Effector memory CD8-positive, alpha-beta T cell (primary cell): ENCODE measurements around the gene ODC1.
"Not testable (repeated sequence)": the region's sequence is repeated elsewhere in the genome, so short reads cannot be mapped to it uniquely, and the experiment has no call there.

ENCODE experiments used
- ATAC-seq: fragments of 150-1000 bp; cut with Tn5 transposase; replicated peaks from 2 replicates; pipeline ENCODE4 v1.10.0; 2021; ENCODE audit warnings: mild to moderate bottlenecking, moderate library complexity
- DNase-seq, 3 experiments: peaks; one replicate each; pipeline ENCODE4 v3.0.0; 2021
- H3K27ac Mint-ChIP-seq, 2 donors: one replicate each; pipeline ENCODE4 v1.8.0; 2022; ENCODE audit warnings: mild to moderate bottlenecking in 2 of 2, mixed read lengths in 2 of 2, moderate library complexity in 2 of 2
- H3K27me3 Mint-ChIP-seq, 2 donors: one replicate each; pipeline ENCODE4 v1.8.0; 2022; ENCODE audit warnings: mixed read lengths in 2 of 2
- H3K36me3 Mint-ChIP-seq: one replicate; pipeline ENCODE4 v1.8.0; 2022; ENCODE audit warnings: mild to moderate bottlenecking, moderate library complexity, mixed read lengths; ENCODE audit not compliant: insufficient read depth
- H3K4me1 Mint-ChIP-seq, 2 donors: one replicate each; pipeline ENCODE4 v1.8.0; 2022; ENCODE audit warnings: low read depth in 2 of 2, mixed read lengths in 2 of 2
- H3K4me3 Mint-ChIP-seq, 2 donors: one replicate each; pipeline ENCODE4 v1.8.0; 2022; ENCODE audit warnings: mild to moderate bottlenecking in 2 of 2, mixed read lengths in 2 of 2, moderate library complexity in 2 of 2
- H3K9me3 Mint-ChIP-seq, 2 donors: one replicate each; pipeline ENCODE4 v1.8.0; 2022; ENCODE audit warnings: mixed read lengths in 2 of 2

The ODC1 gene

GRCh38 chr2:10457846-10458598 lies 9.9 kb upstream of the ODC1 start:
- no peak overlapping the region for H3K27ac Mint-ChIP-seq
- no peaks in the 10 kb centered on the region for H3K9me3 Mint-ChIP-seq
- H3K4me3 Mint-ChIP-seq = no peak overlapping the region
- peaks cover 7 to 32% of the 10 kb centered on the region in 2 donors for H3K27me3 Mint-ChIP-seq
- H3K4me1 Mint-ChIP-seq = peaks cover 2 to 4% of the 10 kb centered on the region in 2 donors
- no peak for ATAC-seq
- no peaks in the 10 kb centered on the region for H3K36me3 Mint-ChIP-seq
- DNase-seq = no peak

DNA sequence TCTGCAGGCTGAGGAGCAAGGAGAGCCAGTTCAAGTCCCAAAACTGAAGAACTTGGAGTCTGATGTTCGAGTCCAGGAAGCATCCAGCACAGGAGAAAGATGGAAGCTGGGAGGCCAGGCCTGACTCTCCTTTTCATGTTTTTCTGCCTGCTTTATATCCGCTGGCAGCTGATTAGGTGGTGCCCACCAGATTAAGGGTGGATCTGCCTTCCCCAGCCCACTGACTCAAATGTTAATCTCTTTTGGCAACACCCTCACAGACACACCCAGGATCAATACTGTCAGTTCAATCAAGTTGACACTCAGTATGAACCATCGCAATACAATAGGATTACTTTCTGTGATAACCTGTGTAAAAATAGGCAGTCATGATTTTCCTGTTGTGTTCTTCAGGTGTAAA lies 9.1 kb upstream of the ODC1 start:
- not testable (repeated sequence) for H3K4me1 Mint-ChIP-seq, H3K4me3 Mint-ChIP-seq, DNase-seq, ATAC-seq, H3K27ac Mint-ChIP-seq, H3K9me3 Mint-ChIP-seq, H3K36me3 Mint-ChIP-seq
- H3K27me3 Mint-ChIP-seq = peaks cover 7 to 28% of the 10 kb centered on the region in 2 donors

DNA sequence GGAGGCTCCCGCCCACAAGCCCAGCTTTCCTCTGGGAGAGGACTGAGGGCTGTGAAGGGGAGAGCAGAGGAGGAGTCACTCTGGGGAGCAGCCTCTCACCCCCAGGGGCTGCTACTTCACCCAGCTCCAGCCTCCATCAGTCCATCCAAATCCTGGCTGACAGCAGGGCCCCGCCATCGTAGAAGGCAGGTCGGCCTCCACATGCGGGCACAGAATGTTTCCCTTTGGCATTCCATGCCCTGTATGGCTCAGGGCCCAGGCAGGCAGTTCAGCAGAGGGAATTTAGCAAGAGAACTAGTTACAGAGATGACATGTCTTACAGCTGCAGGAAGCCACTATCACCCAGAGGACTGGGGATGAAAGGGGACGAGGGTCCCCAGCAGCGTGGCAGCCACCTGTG lies 6.4 kb upstream of the ODC1 start:
- H3K9me3 Mint-ChIP-seq = no peaks in the 10 kb centered on the region
- ATAC-seq (no peak), DNase-seq (no peak)
- H3K36me3 Mint-ChIP-seq = peaks cover 6% of the 10 kb centered on the region
- H3K27ac Mint-ChIP-seq = peak overlapping the region in 1 of 2 donors; percentile 46
- peaks cover 7 to 12% of the 10 kb centered on the region in 2 donors for H3K27me3 Mint-ChIP-seq
- peaks cover 4 to 6% of the 10 kb centered on the region in 2 donors for H3K4me1 Mint-ChIP-seq
- no peak overlapping the region for H3K4me3 Mint-ChIP-seq

DNA sequence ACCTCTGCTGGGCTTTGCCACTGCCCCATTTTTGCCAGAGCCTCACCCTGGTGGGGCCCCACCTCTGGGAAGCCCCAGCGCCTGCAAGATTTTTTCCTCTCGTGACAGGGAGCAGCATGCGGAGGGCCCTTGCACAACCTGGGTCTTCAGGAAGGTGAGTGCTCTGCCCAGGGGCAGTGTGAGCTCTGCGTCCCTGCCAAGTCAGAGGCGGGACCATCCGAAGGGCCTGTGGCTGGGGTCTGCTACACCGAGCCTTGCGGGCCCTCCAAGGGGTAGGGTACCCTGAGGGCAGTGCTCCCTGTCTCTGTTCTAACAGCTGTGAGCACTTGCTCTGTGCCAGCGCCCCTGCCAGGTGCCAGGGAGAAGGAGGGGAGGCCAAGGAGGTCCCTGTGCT lies 5.8 kb upstream of the ODC1 start:
- H3K9me3 Mint-ChIP-seq = no peaks in the 10 kb centered on the region
- ATAC-seq = no peak
- no peak for DNase-seq
- H3K4me3 Mint-ChIP-seq = no peak overlapping the region
- peaks cover 6% of the 10 kb centered on the region in 2 donors for H3K4me1 Mint-ChIP-seq
- H3K27ac Mint-ChIP-seq = peak overlapping the region in 1 of 2 donors; percentile 46
- peaks cover 3 to 8% of the 10 kb centered on the region in 2 donors for H3K27me3 Mint-ChIP-seq
- H3K36me3 Mint-ChIP-seq = peaks cover 10% of the 10 kb centered on the region

DNA sequence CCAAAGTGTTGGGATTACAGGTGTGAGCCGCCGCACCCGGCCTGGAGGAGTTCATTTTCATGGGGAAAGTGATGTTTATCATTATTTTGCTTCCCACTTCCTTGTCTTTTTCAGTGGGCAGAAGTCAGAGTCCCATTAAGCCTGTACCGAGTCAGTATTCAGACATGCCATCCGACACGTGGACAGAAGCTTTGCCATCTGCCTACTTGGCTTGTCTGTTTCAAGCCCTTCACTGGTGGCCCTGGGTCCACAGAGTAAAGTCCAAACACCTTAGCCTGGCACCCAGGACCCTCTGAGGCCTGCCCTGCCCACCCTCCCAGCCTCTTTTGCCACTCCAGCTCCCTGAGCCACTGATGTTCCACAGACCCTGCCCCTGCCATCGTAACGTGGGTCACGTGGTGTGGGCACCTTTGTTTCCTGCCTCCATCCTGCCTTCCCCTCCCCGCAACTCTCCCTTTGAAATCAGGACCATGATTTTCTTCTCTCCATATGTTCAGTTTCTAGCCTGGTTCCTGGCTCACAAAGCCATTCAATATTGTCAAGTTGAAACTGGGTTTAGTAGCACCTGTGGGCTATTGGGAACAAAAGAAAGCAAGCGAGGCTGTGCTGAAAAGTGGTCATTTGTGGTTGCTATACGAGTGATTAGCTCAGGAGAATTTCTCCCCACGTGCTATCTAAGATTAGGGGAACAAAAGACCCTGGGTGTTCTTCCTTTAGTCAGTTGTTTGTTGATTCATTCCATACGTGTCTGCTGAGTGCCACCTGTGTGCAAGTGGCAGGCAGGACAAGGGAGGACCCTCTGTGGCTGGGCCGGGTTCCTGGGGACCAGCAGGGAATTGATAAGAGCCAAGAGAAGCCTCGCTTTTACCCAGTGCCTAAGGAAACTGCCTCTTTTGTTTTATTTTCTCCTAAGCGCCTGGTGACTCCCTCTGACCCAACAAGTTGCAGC lies 5.1 kb upstream of the ODC1 start:
- ATAC-seq = no peak
- H3K36me3 Mint-ChIP-seq = peaks cover 17% of the 10 kb centered on the region
- H3K4me3 Mint-ChIP-seq = no peak overlapping the region
- H3K4me1 Mint-ChIP-seq = peaks cover 4 to 5% of the 10 kb centered on the region in 2 donors
- H3K27ac Mint-ChIP-seq = peak overlapping the region in 1 of 2 donors; percentile 46
- DNase-seq = no peak
- H3K27me3 Mint-ChIP-seq = peaks cover 0 to 1% of the 10 kb centered on the region in 2 donors
- no peaks in the 10 kb centered on the region for H3K9me3 Mint-ChIP-seq

DNA sequence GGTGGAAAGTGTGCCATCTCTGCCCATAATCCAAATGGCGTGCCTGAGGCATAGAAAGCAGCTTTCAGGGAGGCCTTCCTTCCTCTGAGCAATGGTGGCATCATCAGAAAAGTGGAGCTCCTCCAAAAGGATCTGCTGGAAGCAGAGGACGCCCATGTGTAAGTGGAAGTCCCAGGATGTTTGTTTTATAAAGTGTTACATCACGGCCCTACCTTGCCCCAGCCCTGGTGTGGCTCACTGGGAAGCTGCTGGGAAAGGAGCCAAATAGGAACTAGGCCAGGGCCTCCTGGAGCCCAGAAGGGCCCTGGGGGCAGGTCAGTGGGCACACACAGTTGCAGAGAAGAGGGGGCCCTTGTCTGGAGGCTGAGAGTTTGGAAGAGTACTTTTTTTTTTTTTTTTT lies 4.2 kb upstream of the ODC1 start:
- Mint-ChIP-seq H3K4me1 (peaks cover 6 to 8% of the 10 kb centered on the region in 2 donors), H3K27ac (no peak overlapping the region), H3K36me3 (peaks cover 24% of the 10 kb centered on the region), H3K4me3 (no peak overlapping the region), H3K27me3 (no peaks in the 10 kb centered on the region), H3K9me3 (no peaks in the 10 kb centered on the region)
- ATAC-seq = no peak
- DNase-seq = no peak

GRCh38 chr2:10451819-10452218 lies 3.7 kb upstream of the ODC1 start:
- Mint-ChIP-seq H3K36me3 (peaks cover 28% of the 10 kb centered on the region), H3K27me3 (no peaks in the 10 kb centered on the region), H3K9me3 (no peaks in the 10 kb centered on the region), H3K4me1 (peaks cover 9 to 10% of the 10 kb centered on the region in 2 donors), H3K27ac (no peak overlapping the region), H3K4me3 (no peak overlapping the region)
- no peak for ATAC-seq
- no peak for DNase-seq

GRCh38 chr2:10449838-10450691 lies 1.9 kb upstream of the ODC1 start:
- peak overlapping the region; percentile 78 to 80 for H3K4me3 Mint-ChIP-seq
- DNase-seq (no peak), ATAC-seq (no peak)
- peak overlapping the region in 1 of 2 donors; percentile 49 for H3K27ac Mint-ChIP-seq
- H3K4me1 Mint-ChIP-seq = peaks cover 10 to 13% of the 10 kb centered on the region in 2 donors
- no peaks in the 10 kb centered on the region for H3K27me3 Mint-ChIP-seq
- peaks cover 34% of the 10 kb centered on the region for H3K36me3 Mint-ChIP-seq
- no peaks in the 10 kb centered on the region for H3K9me3 Mint-ChIP-seq

DNA sequence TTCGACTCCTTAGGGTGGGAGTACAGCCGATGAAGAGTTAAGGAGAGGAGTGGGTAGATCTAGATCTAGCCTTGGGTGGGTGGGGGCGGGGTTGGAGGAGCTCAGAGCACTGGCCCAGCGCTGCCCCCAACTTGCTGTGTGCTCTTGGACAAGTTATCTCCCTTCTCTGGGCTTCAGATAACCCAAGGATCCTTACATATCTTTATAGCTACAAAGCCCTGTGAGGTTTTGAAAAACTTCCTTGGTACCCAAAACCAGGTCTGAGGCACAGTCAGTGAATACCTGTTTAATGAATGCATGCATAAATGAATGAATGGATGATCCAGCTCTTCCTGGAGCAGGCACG lies 1.3 kb upstream of the ODC1 start:
- DNase-seq = no peak
- peaks cover 40% of the 10 kb centered on the region for H3K36me3 Mint-ChIP-seq
- H3K27me3 Mint-ChIP-seq = no peaks in the 10 kb centered on the region
- no peak for ATAC-seq
- H3K4me1 Mint-ChIP-seq = peaks cover 13 to 15% of the 10 kb centered on the region in 2 donors
- H3K27ac Mint-ChIP-seq = peak overlapping the region; percentile 88 to 89
- peak overlapping the region; percentile 78 to 80 for H3K4me3 Mint-ChIP-seq
- H3K9me3 Mint-ChIP-seq = no peaks in the 10 kb centered on the region

DNA sequence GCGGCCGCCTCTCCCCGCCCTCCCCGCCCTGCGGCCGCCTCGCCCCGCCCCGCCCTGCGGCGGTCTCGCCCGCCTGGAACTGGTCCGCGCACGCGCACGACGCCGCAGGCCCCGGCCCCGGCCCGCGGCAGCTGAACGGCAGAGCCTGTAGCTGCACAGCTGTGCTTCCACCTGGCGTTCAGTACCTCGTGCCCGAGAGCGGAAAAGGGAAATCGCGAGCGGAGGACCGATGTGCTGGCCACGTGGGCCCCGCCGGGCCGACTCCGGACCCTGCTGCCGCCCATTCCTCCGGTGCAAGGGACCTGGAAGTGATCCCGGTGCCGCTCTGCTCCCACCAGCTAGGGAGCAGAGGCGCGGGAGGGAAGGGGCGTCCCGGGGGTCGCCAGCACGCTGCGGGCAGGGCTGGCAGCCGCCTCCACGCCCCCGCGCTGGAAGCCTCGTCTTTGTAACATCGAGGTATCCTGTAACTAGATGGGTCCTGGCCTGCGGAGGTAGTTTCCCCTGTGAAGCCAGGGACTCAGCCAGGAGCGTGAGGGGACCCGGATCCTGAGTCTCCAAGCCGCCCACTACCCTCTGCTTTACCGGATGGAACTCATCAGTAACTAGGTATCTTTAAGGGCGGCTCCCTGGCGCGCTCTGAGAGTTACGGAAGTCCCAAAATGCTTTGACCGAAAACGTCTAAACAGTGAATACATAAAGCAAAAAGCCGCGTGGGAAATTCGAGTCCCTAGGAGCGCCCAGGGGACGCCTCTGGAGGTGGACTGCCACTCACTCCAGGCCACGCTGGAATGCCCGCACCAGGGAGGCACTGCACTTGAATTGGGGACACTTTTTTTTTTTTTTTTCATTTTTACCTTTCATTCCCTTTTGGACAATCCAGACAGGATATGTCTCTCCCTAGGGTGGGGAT lies 704 bp upstream of the ODC1 start:
- Mint-ChIP-seq H3K36me3 (peaks cover 46% of the 10 kb centered on the region), H3K27me3 (no peaks in the 10 kb centered on the region), H3K27ac (peak overlapping the region; percentile 89 to 93), H3K4me1 (peaks cover 13 to 17% of the 10 kb centered on the region in 2 donors), H3K9me3 (no peaks in the 10 kb centered on the region), H3K4me3 (peak overlapping the region; percentile 78 to 80)
- DNase-seq (peak; percentile 85 to 88 (median 87)), ATAC-seq (peak; percentile 55)

GRCh38 chr2:10447300-10447894 lies 730 bp downstream of the ODC1 start:
- no peaks in the 10 kb centered on the region for H3K27me3 Mint-ChIP-seq
- H3K27ac Mint-ChIP-seq = peak overlapping the region; percentile 5 to 93
- no peaks in the 10 kb centered on the region for H3K9me3 Mint-ChIP-seq
- peak overlapping the region; percentile 67 to 88 for H3K4me3 Mint-ChIP-seq
- H3K36me3 Mint-ChIP-seq = peaks cover 60% of the 10 kb centered on the region
- peaks cover 13 to 17% of the 10 kb centered on the region in 2 donors for H3K4me1 Mint-ChIP-seq
- peak in 1 of 3 experiments; percentile 51 for DNase-seq
- peak; percentile 11 for ATAC-seq

DNA sequence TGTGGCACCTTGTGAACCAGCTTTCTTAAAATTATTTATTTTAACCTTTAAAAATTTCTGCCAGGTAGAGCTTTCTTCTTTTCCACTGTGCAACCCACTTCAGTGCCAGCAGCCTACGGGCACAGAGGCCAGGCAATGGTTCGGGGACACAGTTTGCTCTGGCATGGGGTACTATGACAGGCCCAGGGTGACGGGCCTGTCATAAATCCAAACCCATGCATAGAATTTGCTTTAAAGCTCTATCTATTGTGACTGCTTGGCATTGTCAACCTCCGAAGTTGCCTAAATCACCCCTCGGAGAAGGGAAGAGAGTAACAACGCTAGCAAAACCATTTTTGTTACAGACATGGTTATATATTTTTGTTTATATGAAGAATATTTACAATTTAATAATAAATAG lies 1.5 kb downstream of the ODC1 start:
- no peaks in the 10 kb centered on the region for H3K9me3 Mint-ChIP-seq
- peak overlapping the region in 1 of 2 donors; percentile 93 for H3K27ac Mint-ChIP-seq
- no peaks in the 10 kb centered on the region for H3K27me3 Mint-ChIP-seq
- DNase-seq (no peak), ATAC-seq (no peak)
- H3K4me1 Mint-ChIP-seq = peaks cover 13 to 17% of the 10 kb centered on the region in 2 donors
- H3K4me3 Mint-ChIP-seq = peak overlapping the region; percentile 67 to 88
- peaks cover 68% of the 10 kb centered on the region for H3K36me3 Mint-ChIP-seq
